Measurements from ENCODE around the gene BOLA1. TPM values are rescaled to one million over a fixed set of nuclear protein-coding genes. Genes with fewer than 3 reads are reported as not detected.

BOLA1 gene
- total RNA-seq, 1 donor from 2014 or later: 19.4 TPM

DNA sequence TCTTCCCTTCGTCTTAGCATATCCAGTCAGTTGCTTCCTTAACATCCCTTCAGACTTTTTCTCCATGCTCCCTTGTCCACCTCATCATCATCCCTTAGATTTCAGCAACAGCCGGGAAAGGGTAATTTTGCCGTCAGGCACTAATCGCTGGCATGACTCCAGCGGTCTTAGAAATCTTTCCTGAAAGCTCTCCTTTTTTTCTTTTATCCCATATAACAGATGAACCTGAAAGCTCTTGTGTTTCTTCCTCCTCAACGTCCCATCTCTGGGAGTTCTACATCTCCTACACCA, 10.4 kb upstream of the BOLA1 start:
- no peaks in the 10 kb centered on the region for H3K9me3 ChIP-seq (replicated peaks)
- intact Hi-C loops (cut with micrococcal nuclease): no loop called here
- H3K4me1 ChIP-seq: peaks cover 43% of the 10 kb centered on the region
- peak overlapping the region; percentile 98 for H3K27ac ChIP-seq (replicated peaks)
- no peak for DNase-seq
- TF ChIP-seq, protein P1, sequence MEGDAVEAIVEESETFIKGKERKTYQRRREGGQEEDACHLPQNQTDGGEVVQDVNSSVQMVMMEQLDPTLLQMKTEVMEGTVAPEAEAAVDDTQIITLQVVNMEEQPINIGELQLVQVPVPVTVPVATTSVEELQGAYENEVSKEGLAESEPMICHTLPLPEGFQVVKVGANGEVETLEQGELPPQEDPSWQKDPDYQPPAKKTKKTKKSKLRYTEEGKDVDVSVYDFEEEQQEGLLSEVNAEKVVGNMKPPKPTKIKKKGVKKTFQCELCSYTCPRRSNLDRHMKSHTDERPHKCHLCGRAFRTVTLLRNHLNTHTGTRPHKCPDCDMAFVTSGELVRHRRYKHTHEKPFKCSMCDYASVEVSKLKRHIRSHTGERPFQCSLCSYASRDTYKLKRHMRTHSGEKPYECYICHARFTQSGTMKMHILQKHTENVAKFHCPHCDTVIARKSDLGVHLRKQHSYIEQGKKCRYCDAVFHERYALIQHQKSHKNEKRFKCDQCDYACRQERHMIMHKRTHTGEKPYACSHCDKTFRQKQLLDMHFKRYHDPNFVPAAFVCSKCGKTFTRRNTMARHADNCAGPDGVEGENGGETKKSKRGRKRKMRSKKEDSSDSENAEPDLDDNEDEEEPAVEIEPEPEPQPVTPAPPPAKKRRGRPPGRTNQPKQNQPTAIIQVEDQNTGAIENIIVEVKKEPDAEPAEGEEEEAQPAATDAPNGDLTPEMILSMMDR (IDR thresholded peaks at IDR 0.05; ENCODE audit: borderline replicate concordance): no peak
- H3K4me3 ChIP-seq: peak overlapping the region; percentile 77
- no peaks in the 10 kb centered on the region for H3K27me3 ChIP-seq (ENCODE audit: low read depth)
- no peaks in the 10 kb centered on the region for H3K36me3 ChIP-seq

DNA sequence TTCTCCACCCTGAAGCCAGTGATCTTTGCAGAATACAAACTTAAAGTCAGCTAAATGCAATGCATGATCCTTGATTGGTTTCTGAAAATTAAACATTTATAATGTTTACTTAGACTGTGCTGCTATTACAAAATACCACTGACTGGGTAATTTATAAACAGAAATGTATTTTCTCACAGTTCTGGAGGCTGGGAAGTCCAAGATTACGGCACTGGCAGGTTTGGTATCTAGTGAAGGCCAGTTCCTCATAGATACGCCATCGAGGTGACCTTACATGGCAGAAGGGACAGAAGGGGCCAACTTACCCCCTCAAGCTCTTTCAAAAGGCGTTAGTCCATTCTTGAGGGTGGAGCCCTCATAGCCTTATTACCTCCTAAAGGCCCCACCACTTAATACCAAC, 2.8 kb upstream of the BOLA1 start:
- H3K27ac ChIP-seq (replicated peaks): no peak overlapping the region
- no peak for DNase-seq
- H3K27me3 ChIP-seq (ENCODE audit: low read depth): no peaks in the 10 kb centered on the region
- H3K36me3 ChIP-seq: no peaks in the 10 kb centered on the region
- TF ChIP-seq, protein P1 (IDR thresholded peaks at IDR 0.05; ENCODE audit: borderline replicate concordance): no peak
- intact Hi-C loops (cut with micrococcal nuclease): no loop called here
- no peak overlapping the region for H3K4me3 ChIP-seq
- H3K4me1 ChIP-seq: peaks cover 19% of the 10 kb centered on the region
- H3K9me3 ChIP-seq (replicated peaks): no peaks in the 10 kb centered on the region

DNA sequence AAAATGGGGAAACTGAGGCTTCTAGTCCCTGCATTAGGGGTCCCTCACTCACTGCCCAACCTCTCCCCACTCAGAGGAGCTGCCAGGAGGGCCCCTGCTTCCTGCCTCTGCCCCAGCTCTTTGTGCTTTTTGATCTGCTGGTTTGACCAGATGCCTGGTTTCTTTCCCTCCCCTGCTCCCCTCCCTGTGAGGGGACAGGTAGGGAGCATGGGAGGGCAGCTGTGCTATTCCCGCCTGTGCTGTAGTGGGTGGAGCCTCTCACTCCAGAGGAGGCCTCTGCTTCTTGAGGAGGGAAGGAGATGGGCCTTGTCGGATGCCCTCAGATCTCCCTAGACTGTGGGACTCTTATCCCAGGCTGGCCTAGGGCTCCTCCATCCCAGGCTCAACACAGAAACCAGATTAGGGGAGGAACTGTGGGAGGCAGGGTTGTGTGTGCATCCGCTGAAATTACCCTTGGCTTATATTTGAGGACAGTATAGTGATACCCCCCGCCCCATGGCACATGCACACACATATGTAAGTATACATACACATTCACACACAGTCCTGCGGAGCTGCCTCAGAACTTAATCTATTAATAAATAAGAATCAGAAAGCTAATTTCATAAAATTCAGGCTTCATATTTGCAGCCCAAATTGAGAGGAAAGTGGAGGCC, 4.6 kb downstream of the BOLA1 start:
- TF ChIP-seq, protein P1 (IDR thresholded peaks at IDR 0.05; ENCODE audit: borderline replicate concordance): no peak
- intact Hi-C loops (cut with micrococcal nuclease): no loop called here
- Histone ChIP-seq H3K36me3 (no peaks in the 10 kb centered on the region), H3K27me3 (ENCODE audit: low read depth) (peaks cover 4% of the 10 kb centered on the region), H3K27ac (replicated peaks) (no peak overlapping the region), H3K4me3 (no peak overlapping the region), H3K9me3 (replicated peaks) (no peaks in the 10 kb centered on the region), H3K4me1 (peaks cover 18% of the 10 kb centered on the region)
- no peak for DNase-seq

DNA sequence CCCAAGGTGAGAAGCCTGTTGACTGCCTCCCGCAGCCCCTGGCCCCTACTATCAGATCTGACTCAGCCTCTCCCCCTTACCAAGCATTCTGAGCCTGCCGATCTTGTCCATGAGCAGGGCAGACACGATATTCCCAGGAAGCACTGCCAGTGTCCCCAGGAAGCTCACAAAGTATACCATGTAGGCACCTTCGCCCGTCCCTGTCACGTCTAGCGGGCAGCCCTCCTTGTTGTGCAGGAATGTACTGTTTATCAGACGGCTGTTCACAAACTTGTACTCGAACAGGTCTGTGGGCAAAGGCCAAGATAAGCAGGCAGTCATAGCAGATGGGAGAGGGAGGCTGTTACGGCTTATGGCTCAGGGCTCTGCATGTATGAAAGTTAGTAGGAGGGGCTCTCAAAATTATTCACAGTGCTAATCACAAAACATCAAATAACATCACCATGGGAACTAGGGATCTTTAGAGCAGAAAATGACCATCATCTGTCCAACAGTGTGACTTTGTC, 7.3 kb downstream of the BOLA1 start:
- Histone ChIP-seq H3K4me3 (no peak overlapping the region), H3K36me3 (no peaks in the 10 kb centered on the region), H3K27ac (replicated peaks) (no peak overlapping the region), H3K4me1 (no peaks in the 10 kb centered on the region), H3K27me3 (ENCODE audit: low read depth) (peaks cover 7% of the 10 kb centered on the region), H3K9me3 (replicated peaks) (no peaks in the 10 kb centered on the region)
- TF ChIP-seq, protein P1 (IDR thresholded peaks at IDR 0.05; ENCODE audit: borderline replicate concordance): no peak
- DNase-seq: no peak
- intact Hi-C loops (cut with micrococcal nuclease): no loop called here

DNA sequence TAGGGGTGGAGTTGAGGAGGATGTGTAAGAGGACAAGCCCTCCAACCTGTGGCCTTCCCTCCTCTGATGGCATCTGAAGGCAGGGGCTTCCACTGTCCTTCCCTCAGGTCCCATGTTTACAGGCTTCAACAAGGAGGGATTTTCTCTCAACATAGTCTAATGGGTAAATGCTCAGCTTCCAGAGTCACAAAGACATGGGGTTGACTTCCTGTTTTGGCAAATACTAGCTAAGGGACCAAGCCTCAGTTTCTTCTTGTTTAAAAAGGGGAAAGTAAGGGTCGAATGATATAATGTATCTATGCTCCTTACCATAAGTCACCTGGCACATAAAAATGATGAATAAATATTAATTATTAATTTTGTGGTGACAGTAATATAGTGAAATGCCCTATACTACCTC, 15.2 kb downstream of the BOLA1 start:
- Histone ChIP-seq H3K4me3 (no peak overlapping the region), H3K9me3 (replicated peaks) (no peaks in the 10 kb centered on the region), H3K36me3 (no peaks in the 10 kb centered on the region), H3K27ac (replicated peaks) (no peak overlapping the region), H3K27me3 (ENCODE audit: low read depth) (peaks cover 23% of the 10 kb centered on the region), H3K4me1 (peaks cover 10% of the 10 kb centered on the region)
- DNase-seq: no peak
- TF ChIP-seq, protein P1 (IDR thresholded peaks at IDR 0.05; ENCODE audit: borderline replicate concordance): no peak
- intact Hi-C loops (cut with micrococcal nuclease): no loop called here

Measured in left ventricle myocardium inferior (tissue), 1 donor.